Endothelial cell (in vitro differentiated cells): ENCODE results near the gene CFAP52. TPM values are rescaled to one million over a fixed set of nuclear protein-coding genes. Genes with fewer than 3 reads are reported as not detected.
"Not testable (repeated sequence)": the region's sequence is repeated elsewhere in the genome, so short reads cannot be mapped to it uniquely, and the experiment has no call there.

Source experiments
- DNase-seq: peaks from one replicate; pipeline ENCODE4 v3.0.0; 2021; ENCODE audit warnings: low spot score
- H3K27ac Mint-ChIP-seq: one replicate; pipeline ENCODE4 v1.8.0; 2021; ENCODE audit warnings: mixed read lengths, inconsistent platforms; ENCODE audit not compliant: unreplicated experiment
- H3K27me3 Mint-ChIP-seq: one replicate; pipeline ENCODE4 v1.8.0; 2021; ENCODE audit warnings: mild to moderate bottlenecking, moderate library complexity, mixed read lengths, inconsistent platforms; ENCODE audit not compliant: unreplicated experiment
- H3K36me3 Mint-ChIP-seq: one replicate; pipeline ENCODE4 v1.8.0; 2021; ENCODE audit warnings: mild to moderate bottlenecking, low read depth, mixed read lengths, inconsistent platforms; ENCODE audit not compliant: unreplicated experiment
- H3K4me1 Mint-ChIP-seq: one replicate; pipeline ENCODE4 v1.8.0; 2021; ENCODE audit warnings: mild to moderate bottlenecking, mixed read lengths, inconsistent platforms; ENCODE audit not compliant: unreplicated experiment
- H3K4me3 Mint-ChIP-seq: one replicate; pipeline ENCODE4 v1.8.0; 2021; ENCODE audit warnings: mild to moderate bottlenecking, mixed read lengths, inconsistent platforms; ENCODE audit not compliant: unreplicated experiment
- H3K9me3 Mint-ChIP-seq: one replicate; pipeline ENCODE4 v1.8.0; 2021; ENCODE audit warnings: mixed read lengths, inconsistent platforms; ENCODE audit not compliant: unreplicated experiment
- CTCF ChIP-seq: fragments of 200-600 bp; sonication (generic); IDR thresholded peaks from one replicate; pipeline ENCODE4 v1.5.0; 2021; ENCODE audit warnings: antibody characterized with exemption; ENCODE audit not compliant: unreplicated experiment
- total RNA-seq: library from RNA; stranded (reverse); fragmentation: NEBNext Ultra II Directional; extraction: Animal tissue kit (Norgen Biotek cat#: 25700); gene quantifications from one replicate; pipeline ENCODE4 v1.2.1, GENCODE V29; 2021; ENCODE audit not compliant: unreplicated experiment

The CFAP52 gene
- total RNA-seq, 1 donor from 2014 or later, result not detected

- TF ChIP-seq CTCF, result no peak
- Mint-ChIP-seq H3K4me1 (no peaks in the 10 kb centered on the region), H3K4me3 (no peak overlapping the region), H3K36me3 (peaks cover 7% of the 10 kb centered on the region), H3K9me3 (no peaks in the 10 kb centered on the region), H3K27ac (no peak overlapping the region), H3K27me3 (peaks cover 3% of the 10 kb centered on the region)
- DNase-seq, result no peak
Measured at GRCh38 chr17:9587969-9588656, 11.7 kb downstream of the CFAP52 start.

GRCh38 chr17:9594065-9594464 lies 17.6 kb downstream of the CFAP52 start:
- no peak for TF ChIP-seq CTCF
- Mint-ChIP-seq H3K27ac (no peak overlapping the region), H3K4me1 (no peaks in the 10 kb centered on the region), H3K27me3 (peaks cover 1% of the 10 kb centered on the region), H3K4me3 (no peak overlapping the region), H3K36me3 (no peaks in the 10 kb centered on the region), H3K9me3 (no peaks in the 10 kb centered on the region)
- no peak for DNase-seq

GRCh38 chr17:9597638-9598037 lies 21.2 kb downstream of the CFAP52 start:
- H3K9me3 Mint-ChIP-seq, H3K27me3 Mint-ChIP-seq, H3K27ac Mint-ChIP-seq, H3K4me1 Mint-ChIP-seq, H3K36me3 Mint-ChIP-seq, DNase-seq, H3K4me3 Mint-ChIP-seq: not testable (repeated sequence)

- Mint-ChIP-seq H3K4me1 (no peaks in the 10 kb centered on the region), H3K27me3 (no peaks in the 10 kb centered on the region), H3K27ac (no peak overlapping the region)
Measured at GRCh38 chr17:9598661-9599060, 22.2 kb downstream of the CFAP52 start.

GRCh38 chr17:9604583-9604982 lies 28.1 kb downstream of the CFAP52 start:
- not testable (repeated sequence) for H3K4me3 Mint-ChIP-seq, H3K27me3 Mint-ChIP-seq, H3K36me3 Mint-ChIP-seq, H3K9me3 Mint-ChIP-seq, DNase-seq, H3K4me1 Mint-ChIP-seq, H3K27ac Mint-ChIP-seq

More at GRCh38 chr17:9598661-9599060, 22.2 kb downstream of the CFAP52 start:
- DNase-seq, result no peak
- no peaks in the 10 kb centered on the region for H3K36me3 Mint-ChIP-seq
- no peaks in the 10 kb centered on the region for H3K9me3 Mint-ChIP-seq
- no peak overlapping the region for H3K4me3 Mint-ChIP-seq
- no peak for TF ChIP-seq CTCF

GRCh38 chr17:9606453-9606852 lies 30.0 kb downstream of the CFAP52 start:
- no peak for DNase-seq
- TF ChIP-seq CTCF, result no peak
- no peaks in the 10 kb centered on the region for H3K27me3 Mint-ChIP-seq
- H3K4me3 Mint-ChIP-seq, result no peak overlapping the region
- H3K27ac Mint-ChIP-seq, result no peak overlapping the region
- H3K4me1 Mint-ChIP-seq, result no peaks in the 10 kb centered on the region
- no peaks in the 10 kb centered on the region for H3K9me3 Mint-ChIP-seq
- H3K36me3 Mint-ChIP-seq, result no peaks in the 10 kb centered on the region

- not testable (repeated sequence) for DNase-seq, H3K36me3 Mint-ChIP-seq, H3K27ac Mint-ChIP-seq, H3K9me3 Mint-ChIP-seq, H3K4me1 Mint-ChIP-seq, H3K27me3 Mint-ChIP-seq, H3K4me3 Mint-ChIP-seq
Measured at GRCh38 chr17:9607058-9607457, 30.6 kb downstream of the CFAP52 start.
